ENCODE results near the gene JAKMIP1.
"Not testable (repeated sequence)": the region's sequence is repeated elsewhere in the genome, so short reads cannot be mapped to it uniquely, and the experiment has no call there.

The JAKMIP1 gene

GRCh38 chr4:6150046-6150735 lies 50.2 kb downstream of the JAKMIP1 start:
- peak in 4 of 56 donors; percentile 12 to 43 (median 30) for DNase-seq

DNA sequence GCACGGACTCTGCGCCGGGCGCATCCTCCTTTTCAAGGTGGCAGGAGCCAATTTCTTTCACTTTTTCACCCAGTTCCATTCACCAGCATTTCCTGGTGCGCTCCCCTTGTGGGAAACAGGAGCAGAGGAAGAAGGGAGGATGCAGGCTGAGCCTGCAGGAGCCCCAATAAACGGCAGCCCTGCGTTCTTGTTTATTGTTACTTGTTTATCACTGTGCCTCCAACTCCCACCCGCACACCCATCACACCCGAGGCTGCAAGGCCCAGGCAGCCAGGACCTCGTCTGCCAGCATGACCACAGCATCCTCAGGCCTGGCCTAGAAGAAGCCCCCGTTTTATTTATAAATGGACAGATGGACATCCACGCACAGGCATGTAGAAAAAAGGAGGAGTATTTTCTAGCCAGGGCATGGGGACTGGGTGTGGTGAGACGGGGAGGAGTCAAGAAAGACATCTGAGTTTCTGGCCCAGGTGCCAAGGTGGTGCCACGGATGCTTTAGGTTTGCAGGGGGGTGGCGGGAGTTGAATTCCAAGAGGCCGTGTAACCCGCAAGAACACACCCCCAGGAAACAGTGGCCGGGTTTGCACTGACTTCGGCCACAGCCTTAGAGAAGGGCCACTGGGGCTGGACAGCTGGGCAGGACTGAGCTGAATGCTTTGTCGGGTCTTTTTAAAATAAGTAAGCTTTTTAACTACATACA lies 51.7 kb downstream of the JAKMIP1 start:
- no peak for DNase-seq

GRCh38 chr4:6147441-6147840 lies 52.9 kb downstream of the JAKMIP1 start:
- no peak for DNase-seq

- peak in 4 of 56 donors; percentile 10 to 25 (median 18) for DNase-seq
These were observed 56.7 kb downstream of the JAKMIP1 start for GRCh38 chr4:6143603-6144181.

DNA sequence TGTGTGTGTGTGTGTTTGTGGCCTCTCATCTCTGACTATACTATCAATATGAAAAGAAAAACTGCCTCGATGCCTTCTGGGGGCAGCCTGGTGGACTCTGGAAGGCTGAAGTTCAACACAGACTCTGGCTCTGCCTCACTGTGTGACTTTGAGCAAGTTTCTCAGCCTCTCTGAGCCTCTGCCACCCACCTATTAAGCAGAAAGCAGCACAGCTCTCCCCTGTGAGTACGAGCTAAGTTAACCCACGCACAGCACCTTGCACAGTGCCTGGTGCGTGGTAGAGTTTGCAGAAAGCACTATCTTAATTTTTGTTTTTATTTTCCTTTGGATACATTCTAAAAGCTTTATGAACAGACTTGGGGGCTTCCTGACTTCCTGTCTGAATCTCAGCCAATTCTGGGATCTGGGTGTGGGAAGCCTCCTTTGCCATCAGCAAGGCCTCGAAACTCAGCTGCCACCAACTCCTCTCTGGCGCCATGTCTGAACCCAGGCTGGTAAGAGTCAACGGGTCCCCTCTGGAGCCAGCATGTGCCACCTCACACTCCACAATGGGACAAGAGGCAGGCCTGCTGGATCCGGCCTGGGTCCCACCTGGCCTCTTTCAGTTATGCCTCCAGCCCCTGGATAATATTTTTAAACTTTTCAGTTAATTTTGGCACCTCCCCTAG lies 57.3 kb downstream of the JAKMIP1 start:
- DNase-seq, result peak in 12 of 56 donors; percentile 12 to 61 (median 44)

DNA sequence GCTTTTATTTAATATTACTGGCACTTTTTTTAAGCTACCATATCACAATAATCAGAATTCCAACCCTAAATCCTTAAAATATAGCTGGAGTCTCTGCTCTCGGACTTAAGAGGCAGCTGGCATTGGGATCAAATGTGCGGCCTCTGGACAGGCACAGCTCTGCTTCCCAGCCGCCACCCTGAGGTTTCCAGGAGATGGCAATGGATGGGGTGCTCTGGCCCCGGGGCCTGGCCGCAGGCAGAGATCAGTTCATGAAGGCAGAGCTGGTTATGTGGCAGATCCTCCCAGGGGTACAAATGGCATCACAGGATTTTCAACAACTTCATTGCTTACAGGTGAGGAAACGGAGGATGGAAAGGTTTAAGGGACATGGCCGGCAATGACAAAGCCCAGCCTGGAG lies 57.8 kb downstream of the JAKMIP1 start:
- no peak for DNase-seq

DNA sequence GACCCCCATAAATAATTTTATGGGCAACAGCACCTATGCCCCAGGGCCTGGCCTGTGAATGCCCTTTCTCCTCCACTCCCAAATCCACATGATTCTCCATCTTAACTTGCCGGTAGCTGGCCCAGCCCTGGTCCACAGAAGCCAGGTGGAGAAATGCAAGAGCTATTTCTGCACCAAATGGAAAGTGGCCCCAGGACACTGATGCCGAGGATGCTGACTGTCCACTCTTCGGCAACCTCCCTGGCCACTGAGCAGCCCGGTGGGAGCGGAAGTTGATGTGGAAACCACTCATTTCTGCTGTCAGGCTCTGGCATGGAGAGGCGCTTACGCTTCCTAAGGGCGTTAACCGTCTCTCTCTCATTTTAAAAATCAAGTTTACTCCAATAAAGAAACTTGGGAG lies 58.8 kb downstream of the JAKMIP1 start:
- no peak for DNase-seq

DNA sequence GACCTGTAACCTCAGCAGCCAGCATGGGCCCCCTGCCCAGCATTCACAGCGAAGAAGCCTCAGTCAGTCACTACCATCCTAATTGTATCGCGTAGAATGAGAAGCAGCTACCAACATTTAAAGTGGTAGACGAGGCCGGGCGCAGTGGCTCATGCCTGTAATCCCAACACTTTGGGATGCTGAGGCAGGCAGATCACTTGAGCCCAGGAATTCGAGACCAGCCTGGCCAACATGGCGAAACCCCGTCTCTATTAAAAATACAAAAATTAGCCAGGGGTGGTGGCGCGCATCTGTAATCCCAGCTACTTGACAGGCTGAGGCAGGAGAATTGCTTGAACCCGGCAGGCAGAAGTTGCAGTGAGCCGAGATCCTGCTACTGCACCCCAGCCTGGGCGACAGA lies 59.3 kb downstream of the JAKMIP1 start:
- DNase-seq, result not testable (repeated sequence)

GRCh38 chr4:6137747-6138135 lies 62.6 kb downstream of the JAKMIP1 start:
- DNase-seq, result no peak

DNA sequence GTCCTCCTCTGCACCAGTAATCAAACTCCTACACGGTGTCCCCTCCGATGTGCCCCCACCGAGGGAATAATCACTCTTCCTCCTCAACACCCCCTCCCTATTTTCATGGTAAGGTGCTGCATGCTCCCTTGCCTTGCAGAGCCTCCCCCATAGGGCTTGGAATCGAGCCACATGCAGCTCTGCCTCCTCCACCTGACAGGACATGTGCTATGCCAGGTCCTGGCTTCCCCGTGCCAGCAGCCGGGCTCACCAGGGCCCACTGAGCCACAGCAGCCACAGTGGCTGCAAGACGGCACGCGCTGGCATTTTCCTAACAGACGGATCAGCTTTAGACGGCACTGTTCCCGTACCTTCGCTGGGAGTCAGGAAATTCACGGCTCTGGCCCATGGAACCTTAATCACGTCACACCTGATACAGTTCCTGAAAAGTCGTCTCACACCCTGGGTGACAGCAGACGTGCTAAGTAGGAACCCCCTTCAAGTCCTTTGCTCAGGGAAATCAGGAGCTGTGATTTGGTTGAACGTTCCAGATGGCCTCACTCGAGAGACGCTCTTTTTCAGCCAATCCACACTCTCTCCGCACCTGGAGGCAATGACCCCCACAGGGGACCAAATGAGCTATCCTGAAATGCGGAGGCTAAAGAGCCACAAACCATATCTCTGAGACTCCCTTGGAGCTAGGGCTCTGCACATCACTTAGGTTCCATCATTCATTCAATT lies 63.2 kb downstream of the JAKMIP1 start:
- DNase-seq, result no peak

GRCh38 chr4:6134612-6135220 lies 65.6 kb downstream of the JAKMIP1 start:
- peak in 3 of 56 donors; percentile 16 to 19 (median 17) for DNase-seq

- DNase-seq, result no peak
These were observed 67.6 kb downstream of the JAKMIP1 start for GRCh38 chr4:6132716-6133115.

DNA sequence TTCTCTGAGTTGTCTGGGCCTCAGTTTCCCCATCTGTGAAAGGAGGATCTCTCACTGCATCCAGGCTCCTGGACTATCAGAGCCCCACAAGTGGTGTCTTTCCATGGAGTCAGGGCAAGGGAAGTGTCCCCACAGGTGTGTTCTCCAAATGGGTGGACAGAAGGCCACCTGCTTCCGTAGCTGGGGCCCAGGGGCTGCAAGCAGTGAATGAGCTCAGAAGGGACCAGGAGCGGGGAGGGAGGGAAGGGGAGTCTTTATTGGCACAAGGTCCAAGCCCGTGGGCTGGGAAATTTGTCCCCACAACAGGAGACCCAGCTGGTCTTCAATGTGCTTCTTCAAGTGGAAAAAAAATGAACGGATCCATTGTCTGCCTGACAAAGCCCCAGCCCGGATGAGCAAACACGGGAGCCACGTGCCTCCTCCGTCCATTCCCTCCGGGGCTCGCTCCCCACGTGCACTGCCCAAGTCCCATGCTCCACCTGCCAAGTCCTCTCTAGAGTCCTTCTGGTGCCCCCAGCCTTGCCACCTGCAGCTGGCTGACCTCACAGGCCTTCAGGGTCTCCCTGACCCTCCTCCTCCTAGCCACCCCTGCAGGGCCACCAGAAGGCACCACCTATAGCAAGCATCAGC lies 72.0 kb downstream of the JAKMIP1 start:
- DNase-seq, result peak in 8 of 56 donors; percentile 7 to 33 (median 28)

- DNase-seq, result no peak
These were observed 73.2 kb downstream of the JAKMIP1 start for GRCh38 chr4:6126971-6127745.

GRCh38 chr4:6125103-6125651 lies 75.2 kb downstream of the JAKMIP1 start:
- no peak for DNase-seq

- DNase-seq, result no peak
These were observed 75.8 kb downstream of the JAKMIP1 start for GRCh38 chr4:6124386-6125102.

DNA sequence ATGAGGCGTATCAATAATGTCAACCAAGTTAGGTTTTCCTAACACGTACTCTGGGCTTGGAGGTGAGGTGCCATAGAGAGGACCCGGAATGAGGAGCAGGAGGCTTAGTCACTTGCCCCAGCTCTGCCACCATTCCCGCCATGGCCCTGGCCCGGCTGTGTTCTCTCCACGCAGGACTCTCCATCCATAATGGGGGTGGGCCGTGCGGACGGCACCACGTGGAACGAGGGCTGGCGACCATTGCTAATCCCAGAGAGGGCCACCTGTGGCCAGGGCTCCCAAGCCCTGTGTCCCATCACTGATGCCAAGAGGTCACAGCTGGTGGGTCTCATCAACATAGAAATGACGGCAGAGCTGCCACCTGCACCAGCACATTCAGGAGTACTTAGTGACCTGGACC lies 76.4 kb downstream of the JAKMIP1 start:
- no peak for DNase-seq

GRCh38 chr4:6123541-6123940 lies 76.8 kb downstream of the JAKMIP1 start:
- DNase-seq, result no peak

GRCh38 chr4:6123116-6123515 lies 77.2 kb downstream of the JAKMIP1 start:
- no peak for DNase-seq

Data from nucleus accumbens (tissue), 56 donors.